ENCODE data around the gene ZDHHC22. TPM values are rescaled to one million over a fixed set of nuclear protein-coding genes. Genes with fewer than 3 reads are reported as not detected.

The ZDHHC22 gene
- total and polyA plus RNA-seq, 2 experiments from 2014 or later = 17.6 to 32.1 TPM

- TF ChIP-seq, protein P1, sequence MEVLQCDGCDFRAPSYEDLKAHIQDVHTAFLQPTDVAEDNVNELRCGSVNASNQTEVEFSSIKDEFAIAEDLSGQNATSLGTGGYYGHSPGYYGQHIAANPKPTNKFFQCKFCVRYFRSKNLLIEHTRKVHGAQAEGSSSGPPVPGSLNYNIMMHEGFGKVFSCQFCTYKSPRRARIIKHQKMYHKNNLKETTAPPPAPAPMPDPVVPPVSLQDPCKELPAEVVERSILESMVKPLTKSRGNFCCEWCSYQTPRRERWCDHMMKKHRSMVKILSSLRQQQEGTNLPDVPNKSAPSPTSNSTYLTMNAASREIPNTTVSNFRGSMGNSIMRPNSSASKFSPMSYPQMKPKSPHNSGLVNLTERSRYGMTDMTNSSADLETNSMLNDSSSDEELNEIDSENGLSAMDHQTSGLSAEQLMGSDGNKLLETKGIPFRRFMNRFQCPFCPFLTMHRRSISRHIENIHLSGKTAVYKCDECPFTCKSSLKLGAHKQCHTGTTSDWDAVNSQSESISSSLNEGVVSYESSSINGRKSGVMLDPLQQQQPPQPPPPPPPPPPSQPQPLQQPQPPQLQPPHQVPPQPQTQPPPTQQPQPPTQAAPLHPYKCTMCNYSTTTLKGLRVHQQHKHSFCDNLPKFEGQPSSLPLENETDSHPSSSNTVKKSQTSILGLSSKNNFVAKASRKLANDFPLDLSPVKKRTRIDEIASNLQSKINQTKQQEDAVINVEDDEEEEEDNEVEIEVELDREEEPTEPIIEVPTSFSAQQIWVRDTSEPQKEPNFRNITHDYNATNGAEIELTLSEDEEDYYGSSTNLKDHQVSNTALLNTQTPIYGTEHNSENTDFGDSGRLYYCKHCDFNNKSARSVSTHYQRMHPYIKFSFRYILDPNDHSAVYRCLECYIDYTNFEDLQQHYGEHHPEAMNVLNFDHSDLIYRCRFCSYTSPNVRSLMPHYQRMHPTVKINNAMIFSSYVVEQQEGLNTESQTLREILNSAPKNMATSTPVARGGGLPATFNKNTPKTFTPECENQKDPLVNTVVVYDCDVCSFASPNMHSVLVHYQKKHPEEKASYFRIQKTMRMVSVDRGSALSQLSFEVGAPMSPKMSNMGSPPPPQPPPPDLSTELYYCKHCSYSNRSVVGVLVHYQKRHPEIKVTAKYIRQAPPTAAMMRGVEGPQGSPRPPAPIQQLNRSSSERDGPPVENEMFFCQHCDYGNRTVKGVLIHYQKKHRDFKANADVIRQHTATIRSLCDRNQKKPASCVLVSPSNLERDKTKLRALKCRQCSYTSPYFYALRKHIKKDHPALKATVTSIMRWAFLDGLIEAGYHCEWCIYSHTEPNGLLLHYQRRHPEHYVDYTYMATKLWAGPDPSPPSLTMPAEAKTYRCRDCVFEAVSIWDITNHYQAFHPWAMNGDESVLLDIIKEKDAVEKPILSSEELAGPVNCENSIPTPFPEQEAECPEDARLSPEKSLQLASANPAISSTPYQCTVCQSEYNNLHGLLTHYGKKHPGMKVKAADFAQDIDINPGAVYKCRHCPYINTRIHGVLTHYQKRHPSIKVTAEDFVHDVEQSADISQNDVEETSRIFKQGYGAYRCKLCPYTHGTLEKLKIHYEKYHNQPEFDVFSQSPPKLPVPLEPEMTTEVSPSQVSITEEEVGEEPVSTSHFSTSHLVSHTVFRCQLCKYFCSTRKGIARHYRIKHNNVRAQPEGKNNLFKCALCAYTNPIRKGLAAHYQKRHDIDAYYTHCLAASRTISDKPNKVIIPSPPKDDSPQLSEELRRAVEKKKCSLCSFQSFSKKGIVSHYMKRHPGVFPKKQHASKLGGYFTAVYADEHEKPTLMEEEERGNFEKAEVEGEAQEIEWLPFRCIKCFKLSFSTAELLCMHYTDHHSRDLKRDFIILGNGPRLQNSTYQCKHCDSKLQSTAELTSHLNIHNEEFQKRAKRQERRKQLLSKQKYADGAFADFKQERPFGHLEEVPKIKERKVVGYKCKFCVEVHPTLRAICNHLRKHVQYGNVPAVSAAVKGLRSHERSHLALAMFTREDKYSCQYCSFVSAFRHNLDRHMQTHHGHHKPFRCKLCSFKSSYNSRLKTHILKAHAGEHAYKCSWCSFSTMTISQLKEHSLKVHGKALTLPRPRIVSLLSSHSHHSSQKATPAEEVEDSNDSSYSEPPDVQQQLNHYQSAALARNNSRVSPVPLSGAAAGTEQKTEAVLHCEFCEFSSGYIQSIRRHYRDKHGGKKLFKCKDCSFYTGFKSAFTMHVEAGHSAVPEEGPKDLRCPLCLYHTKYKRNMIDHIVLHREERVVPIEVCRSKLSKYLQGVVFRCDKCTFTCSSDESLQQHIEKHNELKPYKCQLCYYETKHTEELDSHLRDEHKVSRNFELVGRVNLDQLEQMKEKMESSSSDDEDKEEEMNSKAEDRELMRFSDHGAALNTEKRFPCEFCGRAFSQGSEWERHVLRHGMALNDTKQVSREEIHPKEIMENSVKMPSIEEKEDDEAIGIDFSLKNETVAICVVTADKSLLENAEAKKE (CRISPR knock-in tag; IDR thresholded peaks at IDR 0.05) = no peak
- TF ChIP-seq, protein P2, sequence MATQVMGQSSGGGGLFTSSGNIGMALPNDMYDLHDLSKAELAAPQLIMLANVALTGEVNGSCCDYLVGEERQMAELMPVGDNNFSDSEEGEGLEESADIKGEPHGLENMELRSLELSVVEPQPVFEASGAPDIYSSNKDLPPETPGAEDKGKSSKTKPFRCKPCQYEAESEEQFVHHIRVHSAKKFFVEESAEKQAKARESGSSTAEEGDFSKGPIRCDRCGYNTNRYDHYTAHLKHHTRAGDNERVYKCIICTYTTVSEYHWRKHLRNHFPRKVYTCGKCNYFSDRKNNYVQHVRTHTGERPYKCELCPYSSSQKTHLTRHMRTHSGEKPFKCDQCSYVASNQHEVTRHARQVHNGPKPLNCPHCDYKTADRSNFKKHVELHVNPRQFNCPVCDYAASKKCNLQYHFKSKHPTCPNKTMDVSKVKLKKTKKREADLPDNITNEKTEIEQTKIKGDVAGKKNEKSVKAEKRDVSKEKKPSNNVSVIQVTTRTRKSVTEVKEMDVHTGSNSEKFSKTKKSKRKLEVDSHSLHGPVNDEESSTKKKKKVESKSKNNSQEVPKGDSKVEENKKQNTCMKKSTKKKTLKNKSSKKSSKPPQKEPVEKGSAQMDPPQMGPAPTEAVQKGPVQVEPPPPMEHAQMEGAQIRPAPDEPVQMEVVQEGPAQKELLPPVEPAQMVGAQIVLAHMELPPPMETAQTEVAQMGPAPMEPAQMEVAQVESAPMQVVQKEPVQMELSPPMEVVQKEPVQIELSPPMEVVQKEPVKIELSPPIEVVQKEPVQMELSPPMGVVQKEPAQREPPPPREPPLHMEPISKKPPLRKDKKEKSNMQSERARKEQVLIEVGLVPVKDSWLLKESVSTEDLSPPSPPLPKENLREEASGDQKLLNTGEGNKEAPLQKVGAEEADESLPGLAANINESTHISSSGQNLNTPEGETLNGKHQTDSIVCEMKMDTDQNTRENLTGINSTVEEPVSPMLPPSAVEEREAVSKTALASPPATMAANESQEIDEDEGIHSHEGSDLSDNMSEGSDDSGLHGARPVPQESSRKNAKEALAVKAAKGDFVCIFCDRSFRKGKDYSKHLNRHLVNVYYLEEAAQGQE (IDR thresholded peaks at IDR 0.05; ENCODE audit: unreplicated experiment) = no peak
Measured at GRCh38 chr14:77103951-77104350, 37.6 kb downstream of the ZDHHC22 start (continued).

DNA sequence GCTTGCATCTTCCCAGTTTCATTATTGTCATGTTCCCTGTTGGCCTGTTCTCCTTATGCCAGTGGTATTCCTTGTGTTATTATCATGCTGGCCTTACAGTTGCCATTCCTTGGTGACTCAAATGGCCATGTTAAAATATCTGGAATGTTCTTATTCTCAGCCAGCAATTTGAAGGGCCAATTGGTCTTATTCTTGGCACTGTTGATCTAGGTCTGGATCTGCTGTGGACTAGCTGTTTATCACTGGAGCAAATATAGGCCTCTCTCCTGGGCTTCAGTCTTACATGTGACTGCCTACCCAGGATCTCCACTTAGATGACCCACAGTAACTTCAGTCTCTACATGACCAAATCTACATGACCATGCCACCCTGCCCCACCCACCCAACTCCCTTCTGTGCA lies 38.1 kb downstream of the ZDHHC22 start:
- DNase-seq (ENCODE audit: low spot score) = no peak
- Mint-ChIP-seq H3K27me3 (ENCODE audit: insufficient read depth, low read depth, poor library complexity) (peaks cover under 1% of the 10 kb centered on the region), H3K4me3 (no peak overlapping the region), H3K36me3 (ENCODE audit: low read depth) (peaks cover 19% of the 10 kb centered on the region), H3K27ac (no peak overlapping the region), H3K9me3 (no peaks in the 10 kb centered on the region), H3K4me1 (peaks cover 57% of the 10 kb centered on the region)
- H3K4me2 ChIP-seq = no peak overlapping the region
- no peaks in the 10 kb centered on the region for H3K27me3 ChIP-seq (ENCODE audit: insufficient read depth)
- no peak for ATAC-seq
- no peak overlapping the region for H2AFZ ChIP-seq
- no peaks in the 10 kb centered on the region for H3K9me2 ChIP-seq (ENCODE audit: insufficient read depth)
- TF ChIP-seq, protein P1 (CRISPR knock-in tag; IDR thresholded peaks at IDR 0.05) = no peak
- peaks cover 36% of the 10 kb centered on the region for H3K4me1 ChIP-seq (ENCODE audit: insufficient read depth)
- no peak overlapping the region for H3K27ac ChIP-seq (ENCODE audit: low read depth)
- peaks cover 3% of the 10 kb centered on the region; the same call in 1 of the 2 replicates for H4K20me1 ChIP-seq (replicated peaks; ENCODE audit: insufficient read depth)
- H3K79me2 ChIP-seq (replicated peaks; ENCODE audit: insufficient read depth) = peaks cover 70% of the 10 kb centered on the region
- no peaks in the 10 kb centered on the region for H3K36me3 ChIP-seq (ENCODE audit: insufficient read depth)
- no peak overlapping the region for H3K4me3 ChIP-seq
- H3F3A ChIP-seq (replicated peaks; ENCODE audit: low read depth) = no peaks in the 10 kb centered on the region; the same call in 1 of the 2 replicates
